ENCODE data around the gene AFF3.

The AFF3 gene

DNA sequence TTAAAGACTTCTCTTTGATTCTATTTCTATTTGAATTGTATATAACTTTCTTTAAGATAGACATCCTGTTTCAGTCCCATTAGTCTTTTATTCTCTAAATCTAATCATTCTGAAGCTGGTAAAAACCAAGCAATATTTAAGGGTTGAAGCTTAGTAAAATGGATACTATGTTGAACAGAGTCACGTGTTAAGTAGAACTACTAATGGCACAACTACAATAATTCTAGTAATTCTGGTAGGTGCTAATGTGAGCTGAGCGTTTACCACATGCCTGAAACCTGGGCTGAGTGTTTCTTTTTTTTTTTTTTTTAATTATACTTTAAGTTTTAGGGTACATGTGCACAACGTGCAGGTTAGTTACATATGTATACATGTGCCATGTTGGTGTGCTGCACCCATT is 8.9 kb upstream of the AFF3 start:
- TF ChIP-seq, protein P1, sequence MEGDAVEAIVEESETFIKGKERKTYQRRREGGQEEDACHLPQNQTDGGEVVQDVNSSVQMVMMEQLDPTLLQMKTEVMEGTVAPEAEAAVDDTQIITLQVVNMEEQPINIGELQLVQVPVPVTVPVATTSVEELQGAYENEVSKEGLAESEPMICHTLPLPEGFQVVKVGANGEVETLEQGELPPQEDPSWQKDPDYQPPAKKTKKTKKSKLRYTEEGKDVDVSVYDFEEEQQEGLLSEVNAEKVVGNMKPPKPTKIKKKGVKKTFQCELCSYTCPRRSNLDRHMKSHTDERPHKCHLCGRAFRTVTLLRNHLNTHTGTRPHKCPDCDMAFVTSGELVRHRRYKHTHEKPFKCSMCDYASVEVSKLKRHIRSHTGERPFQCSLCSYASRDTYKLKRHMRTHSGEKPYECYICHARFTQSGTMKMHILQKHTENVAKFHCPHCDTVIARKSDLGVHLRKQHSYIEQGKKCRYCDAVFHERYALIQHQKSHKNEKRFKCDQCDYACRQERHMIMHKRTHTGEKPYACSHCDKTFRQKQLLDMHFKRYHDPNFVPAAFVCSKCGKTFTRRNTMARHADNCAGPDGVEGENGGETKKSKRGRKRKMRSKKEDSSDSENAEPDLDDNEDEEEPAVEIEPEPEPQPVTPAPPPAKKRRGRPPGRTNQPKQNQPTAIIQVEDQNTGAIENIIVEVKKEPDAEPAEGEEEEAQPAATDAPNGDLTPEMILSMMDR (IDR thresholded peaks at IDR 0.05; ENCODE audit: insufficient read depth, low read depth, low read length, missing control alignments): no peak
- DNase-seq (ENCODE audit: low read depth): no peak
- H3K4me3 ChIP-seq (ENCODE audit: low read depth, low read length): no peak overlapping the region

DNA sequence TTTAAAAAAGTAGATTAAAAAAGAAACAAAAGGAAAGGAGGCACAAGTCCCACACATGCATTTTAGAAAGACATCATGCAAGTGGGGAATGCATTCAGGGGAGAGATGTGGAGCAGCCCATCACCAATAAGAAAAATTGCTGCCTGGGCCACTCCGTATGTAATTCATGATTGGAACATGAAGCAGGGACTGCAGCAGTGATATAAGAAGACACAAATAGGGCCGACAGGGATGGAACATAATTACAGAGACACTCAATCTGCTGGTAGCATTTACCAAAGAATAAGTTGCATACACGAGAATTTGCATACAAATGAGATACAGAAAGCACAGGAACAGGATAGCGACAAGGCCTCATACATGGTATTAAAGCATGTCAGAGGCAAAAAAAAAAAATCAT is 6.5 kb upstream of the AFF3 start:
- TF ChIP-seq, protein P1 (IDR thresholded peaks at IDR 0.05; ENCODE audit: insufficient read depth, low read depth, low read length, missing control alignments): no peak
- DNase-seq (ENCODE audit: low read depth): no peak
- H3K4me3 ChIP-seq (ENCODE audit: low read depth, low read length): no peak overlapping the region

DNA sequence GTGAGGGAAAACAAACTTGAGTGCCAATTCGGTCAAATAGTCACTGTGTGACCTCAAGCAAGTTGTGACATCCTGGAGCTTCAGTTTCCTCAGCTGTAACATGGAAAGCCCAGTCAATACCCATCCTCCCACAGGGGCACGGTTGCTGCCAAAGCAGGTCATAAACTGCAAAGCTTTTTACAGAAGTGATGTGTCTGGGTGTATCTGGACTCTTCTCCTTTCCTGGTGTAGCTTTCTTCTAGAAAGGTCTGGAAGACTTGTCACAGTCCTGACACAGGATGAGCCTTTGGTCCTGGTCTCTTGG is 4.2 kb upstream of the AFF3 start:
- DNase-seq (ENCODE audit: low read depth): no peak
- TF ChIP-seq, protein P1 (IDR thresholded peaks at IDR 0.05; ENCODE audit: insufficient read depth, low read depth, low read length, missing control alignments): no peak

DNA sequence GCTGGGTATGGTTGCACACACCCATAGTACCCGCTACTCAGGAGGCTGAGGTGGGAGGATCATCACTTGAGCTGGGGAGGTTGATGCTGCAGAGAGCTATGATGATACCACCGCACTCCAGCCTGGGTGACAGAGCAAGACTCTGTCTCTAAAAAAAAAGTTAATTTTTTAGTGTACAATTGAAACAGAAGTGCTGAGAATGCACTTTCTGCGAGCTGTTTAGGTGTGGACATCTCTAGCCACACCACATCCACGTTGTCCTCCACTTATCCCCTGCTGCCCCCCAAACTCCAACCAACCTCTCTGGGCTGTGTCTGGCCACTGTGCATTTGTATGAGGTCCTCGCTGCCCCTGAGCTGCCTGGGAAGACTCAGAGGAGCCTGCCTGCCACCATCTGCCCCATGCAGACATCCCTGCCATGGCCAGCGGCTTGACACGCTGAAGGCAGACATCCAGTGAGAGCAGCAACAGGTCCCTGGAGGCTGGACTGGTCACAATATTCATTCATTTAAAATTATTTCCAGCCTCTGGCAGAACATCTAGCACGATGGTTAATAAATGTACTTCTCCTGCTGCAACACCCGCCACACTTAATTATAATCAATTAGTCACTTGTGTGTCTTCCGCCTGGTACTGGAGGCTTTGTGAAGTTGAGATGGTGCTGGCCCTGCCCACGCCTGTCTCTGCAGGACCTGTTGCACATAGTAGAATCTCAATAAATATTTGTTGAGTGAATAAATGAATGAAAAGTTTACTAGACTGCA is 3.7 kb upstream of the AFF3 start:
- no peak overlapping the region for H3K4me3 ChIP-seq (ENCODE audit: low read depth, low read length)
- TF ChIP-seq, protein P1 (IDR thresholded peaks at IDR 0.05; ENCODE audit: insufficient read depth, low read depth, low read length, missing control alignments): no peak
- no peak for DNase-seq (ENCODE audit: low read depth)

More for the DNA sequence above, 4.2 kb upstream of the AFF3 start:
- H3K4me3 ChIP-seq (ENCODE audit: low read depth, low read length): no peak overlapping the region

DNA sequence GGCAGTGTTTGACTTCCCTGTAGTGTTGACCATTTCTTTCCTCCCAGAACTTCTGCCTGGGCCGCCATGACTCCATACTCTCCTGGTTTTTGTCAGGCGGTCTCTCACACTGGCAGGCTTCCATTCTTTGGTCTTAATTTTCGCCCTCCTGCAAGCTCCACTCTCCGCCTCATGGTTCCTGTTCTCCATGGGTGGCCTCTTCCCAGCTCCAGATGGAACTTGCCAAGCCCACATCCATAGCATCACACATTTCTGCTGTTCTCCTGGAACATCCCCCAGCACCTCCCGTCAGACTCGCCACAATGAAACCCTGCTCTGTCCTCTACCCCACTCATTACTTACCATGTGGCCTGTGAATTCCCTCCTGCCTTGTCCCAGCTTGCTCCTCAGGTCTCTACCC is 896 bp upstream of the AFF3 start:
- TF ChIP-seq, protein P1 (IDR thresholded peaks at IDR 0.05; ENCODE audit: insufficient read depth, low read depth, low read length, missing control alignments): no peak
- no peak overlapping the region for H3K4me3 ChIP-seq (ENCODE audit: low read depth, low read length)
- no peak for DNase-seq (ENCODE audit: low read depth)

DNA sequence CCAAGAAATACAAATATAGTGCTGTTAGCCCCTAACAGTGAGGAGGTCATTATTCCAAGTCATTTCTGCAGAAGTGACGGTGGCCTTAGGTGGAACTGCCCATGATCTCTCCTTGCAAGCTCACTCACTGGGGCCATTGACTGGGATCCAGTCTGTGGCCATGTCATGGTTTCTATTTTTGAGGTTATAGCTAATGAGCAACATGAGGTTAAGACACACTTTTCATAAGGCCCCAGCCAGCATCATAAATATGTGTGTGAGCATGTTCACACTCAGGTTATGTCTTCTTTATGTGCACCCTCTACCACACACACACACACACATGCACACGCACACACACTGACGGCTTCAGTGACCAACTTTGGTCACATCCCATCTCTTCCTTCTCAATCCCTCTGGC is 484 bp downstream of the AFF3 start:
- peak overlapping the region; percentile 10 for H3K4me3 ChIP-seq (ENCODE audit: low read depth, low read length)
- TF ChIP-seq, protein P1 (IDR thresholded peaks at IDR 0.05; ENCODE audit: insufficient read depth, low read depth, low read length, missing control alignments): no peak

DNA sequence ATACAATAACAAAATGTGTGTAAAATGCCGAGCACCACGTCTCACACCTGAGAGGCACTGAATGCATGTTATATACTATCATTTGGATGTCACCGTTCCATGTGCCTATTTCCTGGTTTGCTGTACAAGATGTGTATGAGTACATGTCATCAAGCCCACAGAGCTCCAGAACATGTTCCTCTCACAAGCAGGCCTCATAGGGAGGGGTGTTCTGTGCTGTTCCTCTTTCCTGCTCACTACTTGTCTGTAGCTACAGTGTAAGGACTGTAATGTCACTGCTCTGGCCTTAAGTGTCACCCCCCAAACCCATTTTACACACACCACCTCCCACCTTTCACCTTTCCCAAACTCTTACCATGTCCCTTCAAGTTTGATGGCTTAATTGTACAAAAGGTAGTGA is 1.8 kb downstream of the AFF3 start:
- TF ChIP-seq, protein P1 (IDR thresholded peaks at IDR 0.05; ENCODE audit: insufficient read depth, low read depth, low read length, missing control alignments): no peak
- peak; percentile 34 for DNase-seq (ENCODE audit: low read depth)
- H3K4me3 ChIP-seq (ENCODE audit: low read depth, low read length): no peak overlapping the region

More for the DNA sequence above, 484 bp downstream of the AFF3 start:
- DNase-seq (ENCODE audit: low read depth): peak; percentile 24

Measured in GM12865 (cell line).